ENCODE data around the gene LTN1. TPM values are rescaled to one million over a fixed set of nuclear protein-coding genes. Genes with fewer than 3 reads are reported as not detected.

LTN1 gene
- total RNA-seq, 1 experiment from 2014 or later = 23.9 TPM

DNA sequence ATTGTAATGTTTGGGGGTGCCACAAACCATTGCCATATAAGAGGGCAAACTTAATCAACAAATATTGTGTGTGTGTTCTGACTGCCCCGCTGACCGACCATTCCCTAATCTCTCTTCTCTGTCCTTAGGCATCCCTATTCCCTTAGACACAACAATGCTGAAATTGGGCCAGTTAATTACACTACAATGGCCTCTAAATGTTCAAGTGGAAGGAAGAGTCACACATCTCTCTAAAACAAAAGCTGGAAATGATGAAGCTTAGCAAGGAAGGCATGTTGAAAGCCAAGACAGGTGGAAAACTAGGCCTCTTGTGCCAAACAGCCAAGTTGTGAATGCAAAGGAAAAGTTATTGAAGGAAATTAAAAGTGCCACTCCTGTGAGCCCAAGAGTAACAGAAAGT, 30.2 kb downstream of the LTN1 start:
- H3K56ac ChIP-seq (ENCODE audit: insufficient read length, low read depth, low read length) = no peak overlapping the region
- no peaks in the 10 kb centered on the region for H3K4me1 Mint-ChIP-seq
- H3K4me3 Mint-ChIP-seq = no peak overlapping the region
- no peak for DNase-seq
- no peaks in the 10 kb centered on the region for H3K9me3 ChIP-seq (ENCODE audit: control insufficient read depth, low read depth, low read length)
- no peaks in the 10 kb centered on the region for H3K27me3 Mint-ChIP-seq (ENCODE audit: low read depth)
- H3K79me1 ChIP-seq (ENCODE audit: insufficient read depth, low read depth, low read length, poor library complexity, severe bottlenecking) = no peaks in the 10 kb centered on the region
- no peaks in the 10 kb centered on the region for H3K27me3 ChIP-seq (ENCODE audit: insufficient read depth, low read length)
- no peaks in the 10 kb centered on the region for H3K9me3 Mint-ChIP-seq
- H4K20me1 ChIP-seq (ENCODE audit: control insufficient read depth, insufficient read depth, insufficient read length) = no peaks in the 10 kb centered on the region
- H3K27ac Mint-ChIP-seq = peak overlapping the region in 1 of 3 experiments; percentile 36; a peak in 2 of 7 replicates
- H2BK15ac ChIP-seq (ENCODE audit: low read depth, low read length) = no peak overlapping the region
- H3K18ac ChIP-seq (ENCODE audit: insufficient read length, low read depth, low read length) = no peak overlapping the region
- no peak overlapping the region for H3K27ac ChIP-seq (ENCODE audit: insufficient read length, low read depth, low read length)
- H4K5ac ChIP-seq (ENCODE audit: insufficient read length, low read depth, low read length) = no peak overlapping the region
- no peak overlapping the region for H4K8ac ChIP-seq (replicated peaks; ENCODE audit: insufficient read length, low read depth, low read length)
- H2AFZ ChIP-seq (ENCODE audit: low read length) = no peak overlapping the region
- H3K4me2 ChIP-seq (ENCODE audit: insufficient read depth, insufficient read length, low read length) = no peak overlapping the region
- H2AK5ac ChIP-seq (ENCODE audit: insufficient read length, low read length) = no peak overlapping the region
- TF ChIP-seq, protein P1, sequence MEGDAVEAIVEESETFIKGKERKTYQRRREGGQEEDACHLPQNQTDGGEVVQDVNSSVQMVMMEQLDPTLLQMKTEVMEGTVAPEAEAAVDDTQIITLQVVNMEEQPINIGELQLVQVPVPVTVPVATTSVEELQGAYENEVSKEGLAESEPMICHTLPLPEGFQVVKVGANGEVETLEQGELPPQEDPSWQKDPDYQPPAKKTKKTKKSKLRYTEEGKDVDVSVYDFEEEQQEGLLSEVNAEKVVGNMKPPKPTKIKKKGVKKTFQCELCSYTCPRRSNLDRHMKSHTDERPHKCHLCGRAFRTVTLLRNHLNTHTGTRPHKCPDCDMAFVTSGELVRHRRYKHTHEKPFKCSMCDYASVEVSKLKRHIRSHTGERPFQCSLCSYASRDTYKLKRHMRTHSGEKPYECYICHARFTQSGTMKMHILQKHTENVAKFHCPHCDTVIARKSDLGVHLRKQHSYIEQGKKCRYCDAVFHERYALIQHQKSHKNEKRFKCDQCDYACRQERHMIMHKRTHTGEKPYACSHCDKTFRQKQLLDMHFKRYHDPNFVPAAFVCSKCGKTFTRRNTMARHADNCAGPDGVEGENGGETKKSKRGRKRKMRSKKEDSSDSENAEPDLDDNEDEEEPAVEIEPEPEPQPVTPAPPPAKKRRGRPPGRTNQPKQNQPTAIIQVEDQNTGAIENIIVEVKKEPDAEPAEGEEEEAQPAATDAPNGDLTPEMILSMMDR (conservative IDR thresholded peaks at IDR 0.05) = no peak
- no peak overlapping the region for H3T11ph ChIP-seq (ENCODE audit: low read length)
- no peaks in the 10 kb centered on the region for H3K4me1 ChIP-seq (ENCODE audit: insufficient read depth, low read length)
- peaks cover 0 to 51% (median 18%) of the 10 kb centered on the region in 3 experiments; a peak in 5 of 7 replicates for H3K36me3 Mint-ChIP-seq (ENCODE audit: insufficient read depth in 1 of 3, low read depth in 3 of 3)
- no peak overlapping the region for H3K14ac ChIP-seq (ENCODE audit: insufficient read depth, low read length)
- H3K4ac ChIP-seq (ENCODE audit: low read depth, low read length) = no peak overlapping the region
- H4K91ac ChIP-seq (ENCODE audit: insufficient read length, low read depth, low read length) = no peak overlapping the region
- no peak overlapping the region for H2BK20ac ChIP-seq (ENCODE audit: low read depth, low read length, poor library complexity, severe bottlenecking)
- no peaks in the 10 kb centered on the region for H3K79me2 ChIP-seq (ENCODE audit: insufficient read depth, low read length)
- WGBS (ENCODE audit: extremely low coverage, insufficient read length, low lambda C conversion rate) = no CpG with 5 or more reads among the region's 2 CpGs
- no peak overlapping the region for H2BK12ac ChIP-seq (ENCODE audit: insufficient read length, low read depth, low read length)
- no peak overlapping the region for H2BK5ac ChIP-seq (ENCODE audit: insufficient read length, low read length)
- H2BK120ac ChIP-seq (ENCODE audit: low read depth, low read length, poor library complexity, severe bottlenecking) = no peak overlapping the region
- H3K9ac ChIP-seq (ENCODE audit: extremely low read depth, insufficient read length, low read length) = no peak overlapping the region
- no peaks in the 10 kb centered on the region for H3K23me2 ChIP-seq (ENCODE audit: insufficient read length, low read depth, low read length, poor library complexity, severe bottlenecking)
- H3K23ac ChIP-seq (ENCODE audit: insufficient read length, low read depth, low read length) = no peak overlapping the region

Data from H9 (cell line).